Measurements from ENCODE around the gene ULK2. TPM values are rescaled to one million over a fixed set of nuclear protein-coding genes. Genes with fewer than 3 reads are reported as not detected.
A peak's percentile ranks its signal among the peaks of the same experiment; 100 is the strongest.
"Not testable (repeated sequence)": the region's sequence is repeated elsewhere in the genome, so short reads cannot be mapped to it uniquely, and the experiment has no call there.

Gene ULK2
- total RNA-seq, 1 donor, result 22.1 TPM

- DNase-seq (ENCODE audit: low read depth), result peak; percentile 53
- no peak overlapping the region for H3K4me3 ChIP-seq (ENCODE audit: low read depth, low read length)
- TF ChIP-seq CTCF (IDR thresholded peaks at IDR 0.05; ENCODE audit: insufficient read depth, low read length), result no peak
These were observed 36.7 kb upstream of the ULK2 start for GRCh38 chr17:19904412-19904811.

GRCh38 chr17:19900809-19901208, 33.1 kb upstream of the ULK2 start:
- DNase-seq (ENCODE audit: low read depth), result no peak
- no peak overlapping the region for H3K4me3 ChIP-seq (ENCODE audit: low read depth, low read length)
- no peak for TF ChIP-seq CTCF (IDR thresholded peaks at IDR 0.05; ENCODE audit: insufficient read depth, low read length)

GRCh38 chr17:19897903-19898302, 30.2 kb upstream of the ULK2 start:
- no peak for TF ChIP-seq CTCF (IDR thresholded peaks at IDR 0.05; ENCODE audit: insufficient read depth, low read length)
- no peak overlapping the region for H3K4me3 ChIP-seq (ENCODE audit: low read depth, low read length)
- DNase-seq (ENCODE audit: low read depth), result peak; percentile 43

GRCh38 chr17:19897090-19897837, 29.5 kb upstream of the ULK2 start:
- DNase-seq (ENCODE audit: low read depth), result no peak
- TF ChIP-seq CTCF (IDR thresholded peaks at IDR 0.05; ENCODE audit: insufficient read depth, low read length), result no peak
- no peak overlapping the region for H3K4me3 ChIP-seq (ENCODE audit: low read depth, low read length)

- H3K4me3 ChIP-seq (ENCODE audit: low read depth, low read length), result no peak overlapping the region
- TF ChIP-seq CTCF (IDR thresholded peaks at IDR 0.05; ENCODE audit: insufficient read depth, low read length), result no peak
- no peak for DNase-seq (ENCODE audit: low read depth)
These were observed 28.9 kb upstream of the ULK2 start for GRCh38 chr17:19896679-19897078.

GRCh38 chr17:19890554-19890953, 22.8 kb upstream of the ULK2 start:
- not testable (repeated sequence) for DNase-seq (ENCODE audit: low read depth)

GRCh38 chr17:19890001-19890400, 22.3 kb upstream of the ULK2 start:
- not testable (repeated sequence) for H3K4me3 ChIP-seq (ENCODE audit: low read depth, low read length)

More at GRCh38 chr17:19890554-19890953, 22.8 kb upstream of the ULK2 start:
- not testable (repeated sequence) for H3K4me3 ChIP-seq (ENCODE audit: low read depth, low read length)

GRCh38 chr17:19886116-19886515, 18.4 kb upstream of the ULK2 start:
- no peak for TF ChIP-seq CTCF (IDR thresholded peaks at IDR 0.05; ENCODE audit: insufficient read depth, low read length)
- H3K4me3 ChIP-seq (ENCODE audit: low read depth, low read length), result no peak overlapping the region

More at GRCh38 chr17:19890001-19890400, 22.3 kb upstream of the ULK2 start:
- not testable (repeated sequence) for DNase-seq (ENCODE audit: low read depth)

More at GRCh38 chr17:19886116-19886515, 18.4 kb upstream of the ULK2 start:
- no peak for DNase-seq (ENCODE audit: low read depth)
